Stimulated activated CD4-positive, alpha-beta T cell treated with anti-CD3 and anti-CD28 coated beads, Interleukin-12 subunit alpha, Interleukin-12 subunit beta, amount 100 ng/mL, for 4 hours (primary cell): Measurements from ENCODE around the gene GPR152.
A peak's percentile ranks its signal among the peaks of the same experiment; 100 is the strongest.

Experiments used
- DNase-seq: peaks from one replicate; pipeline ENCODE4 v3.0.0-alpha.2; 2020

GPR152 gene

GRCh38 chr11:67423466-67423865 lies 29.1 kb downstream of the GPR152 start:
- no peak for DNase-seq

DNA sequence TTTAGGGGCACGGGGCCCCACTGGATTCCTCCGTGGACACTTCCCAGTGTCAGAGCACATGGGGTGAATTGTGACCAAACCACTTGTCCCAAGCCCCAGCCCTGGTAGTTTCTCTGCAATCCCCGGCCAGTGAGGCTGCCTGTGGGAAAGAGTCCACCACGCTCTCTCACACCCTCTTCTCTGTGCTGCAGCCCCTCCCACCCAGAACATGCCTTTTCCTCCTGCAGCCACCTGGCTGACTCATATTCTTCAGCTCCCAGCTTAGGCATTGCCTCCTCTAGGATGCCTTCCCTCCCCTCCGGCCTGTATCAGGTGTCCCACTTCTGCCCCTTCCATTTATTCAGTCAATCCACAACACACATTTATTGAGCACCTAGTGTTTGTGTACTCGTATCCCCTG lies 29.6 kb downstream of the GPR152 start:
- DNase-seq, result no peak

DNA sequence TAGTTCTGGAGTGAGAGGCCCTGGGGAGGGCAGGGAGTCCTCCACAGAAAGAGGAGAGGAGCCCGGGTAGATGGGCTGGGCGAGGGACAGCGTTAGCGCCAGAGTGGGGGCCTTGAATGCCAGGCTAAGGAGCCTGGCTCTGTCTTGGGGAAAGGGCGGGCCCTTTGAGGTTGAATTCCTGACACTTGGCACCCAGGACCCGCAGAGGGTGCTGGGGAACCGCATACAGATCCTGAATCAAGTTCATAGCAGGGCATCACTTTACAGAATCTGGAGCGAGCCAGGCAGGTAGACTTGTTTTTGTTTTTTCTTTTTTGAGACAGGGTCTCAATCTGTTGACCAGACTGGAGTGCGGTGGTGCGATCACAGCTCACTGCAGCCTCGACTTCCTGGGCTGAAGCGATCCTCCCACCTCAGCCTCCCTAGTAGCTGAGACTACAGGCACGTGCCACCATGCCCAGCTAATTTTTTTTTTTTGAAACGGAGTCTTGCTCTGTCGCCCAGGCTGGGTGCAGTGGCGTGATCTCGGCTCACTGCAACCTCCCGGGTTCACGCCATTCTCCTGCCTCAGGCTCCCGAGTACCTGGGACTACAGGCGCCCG lies 31.0 kb downstream of the GPR152 start:
- no peak for DNase-seq

GRCh38 chr11:67420646-67421429 lies 31.7 kb downstream of the GPR152 start:
- peak; percentile 100 for DNase-seq

- DNase-seq, result no peak
Measured at GRCh38 chr11:67420147-67420645, 32.3 kb downstream of the GPR152 start.

- DNase-seq, result no peak
Measured at GRCh38 chr11:67419325-67420049, 33.0 kb downstream of the GPR152 start.

GRCh38 chr11:67418476-67419281 lies 33.9 kb downstream of the GPR152 start:
- no peak for DNase-seq

DNA sequence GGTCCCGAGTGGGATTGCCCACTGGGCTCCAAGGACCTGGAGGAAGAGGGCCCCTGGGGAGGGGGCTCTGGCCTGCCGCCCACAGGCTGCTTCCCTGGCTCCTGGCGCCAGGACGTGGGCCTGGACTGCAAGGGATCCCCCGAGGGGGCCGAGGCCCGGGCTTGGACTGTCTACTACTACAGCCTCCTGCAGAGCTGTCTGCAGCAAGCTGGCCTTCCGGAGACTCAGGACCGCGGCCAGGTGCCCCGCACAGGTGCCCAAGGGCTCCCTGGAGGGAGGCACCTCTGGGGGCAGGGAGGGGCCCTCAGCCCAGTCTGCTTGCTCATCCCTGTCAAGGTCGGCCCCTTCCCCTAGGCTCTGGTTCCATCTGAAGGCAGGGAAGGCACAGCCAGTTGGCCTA lies 35.1 kb downstream of the GPR152 start:
- DNase-seq, result no peak

DNA sequence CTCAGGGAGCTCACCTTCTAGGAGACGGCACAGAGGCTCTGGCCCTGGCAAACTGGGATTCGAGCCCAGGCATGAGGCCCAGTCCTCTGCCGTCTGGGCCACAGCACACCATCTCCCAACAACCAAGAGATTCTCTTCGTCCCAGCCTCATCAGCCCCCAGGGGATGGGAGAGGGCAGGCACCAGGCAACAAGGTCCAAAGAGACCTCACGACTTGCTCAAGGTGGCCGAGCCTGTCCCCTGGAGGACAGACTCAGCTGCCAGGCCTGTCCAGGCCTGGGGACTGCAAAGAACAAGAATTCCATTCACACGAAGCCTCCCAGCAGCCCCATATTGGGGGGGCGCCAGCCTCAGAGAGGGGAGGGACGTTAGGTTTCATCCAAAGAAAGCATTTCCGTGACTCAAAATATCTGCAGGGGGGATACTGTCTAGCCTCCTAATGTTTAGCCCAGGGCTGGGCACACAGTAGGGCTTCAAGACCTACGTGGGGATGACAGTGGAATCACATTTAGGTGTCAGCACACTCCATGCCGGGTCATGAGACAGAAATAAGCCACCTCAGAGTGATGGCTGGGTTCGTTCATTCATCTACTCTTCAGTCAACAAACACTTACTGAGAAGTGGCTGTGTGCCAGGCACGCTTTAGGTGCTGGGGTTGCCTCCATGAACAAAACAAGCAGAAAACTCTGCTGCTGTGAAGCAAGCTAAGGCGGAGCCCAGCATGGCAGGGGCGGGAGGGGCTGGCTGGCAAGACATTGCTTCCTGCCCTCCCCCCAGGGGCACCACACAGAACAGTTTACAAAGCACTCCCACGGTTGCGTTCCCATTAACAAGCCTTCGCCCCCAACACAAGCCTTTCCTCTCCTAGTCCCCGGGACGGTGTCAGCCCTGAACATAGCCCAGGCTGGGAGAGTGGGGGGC lies 35.9 kb downstream of the GPR152 start:
- no peak for DNase-seq

- DNase-seq, result no peak
Measured at GRCh38 chr11:67415501-67416304, 36.8 kb downstream of the GPR152 start, which contains the start of gene CARNS1. Gene CARNS1, plus strand, starts transcription at chr11:67415678. Its CDS starts 522 bp downstream, at chr11:67416200.

- no peak for DNase-seq
Measured at GRCh38 chr11:67413266-67413849, 39.2 kb downstream of the GPR152 start.

GRCh38 chr11:67412495-67413179 lies 39.9 kb downstream of the GPR152 start:
- no peak for DNase-seq

- DNase-seq, result no peak
Measured at GRCh38 chr11:67411785-67412152, 40.8 kb downstream of the GPR152 start.

DNA sequence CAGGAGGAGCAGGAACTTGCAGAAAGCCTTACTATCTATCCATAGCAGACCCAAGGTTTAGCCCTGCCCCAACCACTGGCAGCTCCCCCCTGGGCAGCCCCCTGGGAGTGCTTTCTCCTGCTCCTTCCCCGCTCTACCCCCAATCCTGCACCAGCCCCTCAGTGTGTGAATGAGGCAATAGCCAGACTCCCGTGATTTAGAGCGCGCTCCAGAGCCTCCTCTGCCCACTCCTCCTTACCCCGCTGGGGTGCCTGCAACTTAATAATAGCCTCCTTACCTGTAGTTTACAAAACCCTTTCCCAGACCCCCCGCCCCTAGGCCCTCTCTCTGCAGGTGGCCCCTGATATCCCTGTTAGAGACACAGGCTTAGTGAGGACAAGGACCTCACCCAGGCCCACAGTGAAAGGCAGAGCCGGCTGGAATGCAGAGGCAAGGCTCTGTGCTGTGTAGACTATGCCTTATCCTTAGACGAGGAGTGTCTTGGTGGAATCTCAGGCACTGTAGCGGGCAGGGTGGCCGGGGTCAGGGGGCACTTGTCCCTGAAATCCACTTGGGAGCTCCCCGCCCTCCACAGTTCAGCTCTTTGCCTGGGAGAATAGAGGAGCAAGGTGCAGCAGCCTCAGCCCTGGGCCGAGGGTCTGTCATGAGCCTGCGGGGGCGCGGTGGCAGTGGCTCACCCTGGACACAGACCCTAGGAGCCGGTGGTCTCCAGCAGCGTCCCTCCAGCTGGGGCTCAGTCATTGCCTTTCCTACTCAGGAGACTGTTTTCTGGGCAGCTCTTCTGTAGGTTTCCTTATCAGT lies 41.3 kb downstream of the GPR152 start:
- DNase-seq, result no peak

- no peak for DNase-seq
Measured at GRCh38 chr11:67410369-67410831, 42.1 kb downstream of the GPR152 start.

- no peak for DNase-seq
Measured at GRCh38 chr11:67409781-67410368, 42.7 kb downstream of the GPR152 start.

GRCh38 chr11:67409261-67409666 lies 43.3 kb downstream of the GPR152 start:
- no peak for DNase-seq

GRCh38 chr11:67408437-67409200 lies 43.9 kb downstream of the GPR152 start:
- DNase-seq, result no peak
